Neural progenitor cell (in vitro differentiated cells): Measurements from ENCODE around the gene UBE2L6.
A peak's percentile ranks its signal among the peaks of the same experiment; 100 is the strongest.

Experiments used
- CTCF ChIP-seq: fragments of 200-600 bp; sonication (generic); IDR thresholded peaks from 2 replicates; pipeline ENCODE4 v1.5.1; 2017; ENCODE audit warnings: antibody characterized with exemption, mild to moderate bottlenecking
- EZH2 ChIP-seq: fragments of 200-600 bp; sonication (generic); IDR thresholded peaks from 2 replicates; pipeline ENCODE4 v1.6.1; 2017; ENCODE audit warnings: antibody characterized with exemption, mild to moderate bottlenecking, moderate library complexity
- EZH2phosphoT487 ChIP-seq: fragments of 200-600 bp; sonication (generic); IDR thresholded peaks from 2 replicates; pipeline ENCODE4 v1.6.1; 2017; ENCODE audit warnings: antibody characterized with exemption

- TF ChIP-seq CTCF (peak; percentile 99), EZH2 (no peak), EZH2phosphoT487 (no peak)
Measured at GRCh38 chr11:57527056-57527631, 40.3 kb downstream of the UBE2L6 start.
